ENCODE data around the gene LHX1.

LHX1 gene

DNA sequence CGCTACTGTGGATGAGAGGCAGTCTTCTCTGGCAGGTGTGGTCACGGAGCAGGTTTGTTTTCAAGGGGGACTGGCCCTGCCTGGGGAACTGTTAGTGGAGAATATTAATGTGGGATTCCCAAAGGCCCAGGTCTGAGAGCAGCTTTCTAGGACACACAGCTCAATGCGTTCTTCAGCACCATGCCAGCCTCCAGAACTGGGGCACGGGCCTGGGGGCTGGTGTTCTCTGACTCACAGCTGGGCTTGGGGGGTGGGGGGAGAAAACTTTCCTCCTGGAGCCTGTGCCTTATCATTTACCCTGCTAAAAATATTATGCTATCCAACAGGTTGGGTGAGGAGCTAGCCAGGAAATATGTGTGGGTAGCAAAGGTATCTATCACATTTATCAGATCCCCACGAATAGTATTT lies 13.5 kb upstream of the LHX1 start:
- DNase-seq, result no peak

DNA sequence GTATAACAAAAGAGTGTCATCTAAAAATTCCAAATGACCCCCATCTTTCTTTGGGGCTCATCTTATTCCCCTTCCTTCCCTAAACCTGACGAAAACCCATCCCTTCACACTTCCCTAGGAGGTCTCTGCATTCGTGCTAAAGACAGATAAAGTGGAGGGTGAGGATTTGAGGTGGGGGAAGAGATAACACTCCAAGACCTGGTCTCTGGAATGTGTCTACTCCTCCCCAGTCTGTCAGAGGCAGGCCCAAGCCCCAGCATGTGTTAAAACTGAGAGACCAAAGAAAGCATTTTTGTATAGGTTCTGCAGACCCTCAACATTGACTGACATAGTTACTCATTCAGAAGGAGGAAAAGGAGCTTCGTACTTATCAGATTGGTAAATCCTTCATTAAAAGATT lies 11.0 kb upstream of the LHX1 start:
- no peak for DNase-seq

- DNase-seq, result no peak
These were observed 10.6 kb upstream of the LHX1 start for GRCh38 chr17:36926701-36927100.

GRCh38 chr17:36928471-36929345 lies 8.6 kb upstream of the LHX1 start:
- DNase-seq, result no peak

DNA sequence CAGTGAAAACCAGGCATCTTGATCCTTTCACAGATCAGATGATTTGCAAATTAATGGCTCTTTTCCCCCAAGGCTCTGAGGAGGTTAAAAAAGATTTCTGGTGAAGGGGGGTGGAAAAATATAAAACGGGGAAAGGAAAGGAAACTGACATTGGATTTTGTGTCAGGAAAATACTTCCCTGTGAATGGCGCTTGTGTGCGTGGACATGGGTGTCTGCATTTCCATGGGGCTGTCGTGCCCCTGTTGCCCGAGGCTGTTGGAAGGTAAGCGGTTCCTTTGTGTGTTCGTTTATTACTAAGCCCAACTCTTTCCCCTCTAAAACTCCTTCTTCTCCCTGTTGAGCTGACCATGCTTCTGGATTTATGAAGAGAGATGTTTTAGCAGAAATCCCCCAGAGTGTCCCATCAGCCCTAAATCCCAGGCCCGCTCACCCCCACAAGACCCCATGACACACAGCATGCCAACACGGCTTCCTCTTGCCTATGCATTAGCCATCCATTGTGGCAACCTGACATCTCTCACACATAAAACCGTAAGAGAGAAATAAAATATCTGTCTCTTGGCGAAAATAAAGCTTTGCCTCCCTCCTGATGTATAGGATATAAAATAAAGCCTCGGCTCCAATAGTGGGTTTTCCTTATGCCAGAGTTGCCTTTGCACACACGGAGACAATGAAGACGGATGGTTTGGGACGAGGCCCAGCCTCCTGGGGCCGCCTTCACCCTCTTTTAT lies 7.3 kb upstream of the LHX1 start:
- no peak for DNase-seq

DNA sequence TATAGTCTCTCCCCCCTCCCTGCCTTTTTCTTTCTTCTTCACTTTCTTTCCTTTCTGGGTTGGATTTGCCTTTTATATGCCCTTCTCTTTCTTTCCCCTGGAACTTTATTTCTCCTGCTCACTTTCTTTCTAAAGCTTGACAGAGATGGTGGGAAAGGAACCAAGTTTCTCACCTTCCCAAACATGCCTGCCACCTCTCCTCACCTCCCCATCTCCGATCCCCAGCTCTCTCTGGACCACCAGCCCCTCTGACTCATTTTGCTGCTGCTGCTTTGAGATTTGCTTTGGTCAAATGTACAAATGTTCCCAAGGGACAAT lies 6.7 kb upstream of the LHX1 start:
- no peak for DNase-seq

- no peak for DNase-seq
These were observed 6.1 kb upstream of the LHX1 start for GRCh38 chr17:36931096-36931696.

DNA sequence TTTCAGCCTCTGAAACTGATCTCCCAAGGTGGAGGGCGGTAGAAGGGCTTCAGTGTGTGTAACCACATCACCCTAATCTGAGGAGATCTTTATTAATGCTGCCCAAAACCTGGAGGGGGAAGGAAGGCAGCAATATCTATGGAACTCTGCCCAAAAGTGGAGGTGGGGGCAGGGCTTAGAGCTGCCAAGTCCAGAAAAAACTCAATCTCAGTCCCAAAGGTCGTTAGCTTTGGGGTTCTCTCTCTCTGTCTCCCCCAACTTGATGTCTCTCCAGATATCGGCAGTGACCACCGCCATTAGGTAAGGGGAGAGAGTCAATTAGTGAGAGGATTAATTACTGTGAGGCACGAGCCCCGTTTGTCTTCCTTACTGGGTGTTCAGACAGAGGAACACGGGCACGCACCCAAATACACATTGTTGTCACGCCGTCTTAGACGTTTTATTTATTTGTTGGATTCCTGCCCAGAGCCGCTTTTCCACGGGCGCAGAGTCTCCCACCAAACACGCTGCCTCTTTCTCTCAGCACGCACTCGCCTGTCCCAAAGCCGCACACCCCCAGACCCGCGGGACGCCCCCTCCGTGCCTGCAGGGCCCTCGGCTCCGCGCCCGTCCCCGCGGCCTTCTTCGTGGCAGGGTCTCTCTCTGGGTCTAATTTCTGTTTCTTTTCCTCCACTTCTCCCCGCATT lies 5.4 kb upstream of the LHX1 start:
- DNase-seq, result no peak

DNA sequence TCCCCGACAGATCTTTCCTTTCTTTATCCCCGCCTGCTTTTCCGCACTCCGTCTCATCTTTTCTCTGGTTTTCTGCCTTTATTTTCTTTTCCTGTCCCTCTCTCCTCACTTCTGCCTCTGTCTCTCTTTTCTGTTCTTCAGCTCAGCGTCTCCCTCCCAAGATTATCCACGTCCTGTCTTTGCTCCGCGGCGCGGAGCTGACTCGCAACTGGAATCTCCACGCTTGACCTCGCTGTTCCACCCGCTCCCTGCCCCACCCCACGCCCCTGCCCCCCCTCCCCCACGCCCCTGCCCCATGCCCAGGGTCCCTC lies 4.9 kb upstream of the LHX1 start:
- DNase-seq, result no peak

DNA sequence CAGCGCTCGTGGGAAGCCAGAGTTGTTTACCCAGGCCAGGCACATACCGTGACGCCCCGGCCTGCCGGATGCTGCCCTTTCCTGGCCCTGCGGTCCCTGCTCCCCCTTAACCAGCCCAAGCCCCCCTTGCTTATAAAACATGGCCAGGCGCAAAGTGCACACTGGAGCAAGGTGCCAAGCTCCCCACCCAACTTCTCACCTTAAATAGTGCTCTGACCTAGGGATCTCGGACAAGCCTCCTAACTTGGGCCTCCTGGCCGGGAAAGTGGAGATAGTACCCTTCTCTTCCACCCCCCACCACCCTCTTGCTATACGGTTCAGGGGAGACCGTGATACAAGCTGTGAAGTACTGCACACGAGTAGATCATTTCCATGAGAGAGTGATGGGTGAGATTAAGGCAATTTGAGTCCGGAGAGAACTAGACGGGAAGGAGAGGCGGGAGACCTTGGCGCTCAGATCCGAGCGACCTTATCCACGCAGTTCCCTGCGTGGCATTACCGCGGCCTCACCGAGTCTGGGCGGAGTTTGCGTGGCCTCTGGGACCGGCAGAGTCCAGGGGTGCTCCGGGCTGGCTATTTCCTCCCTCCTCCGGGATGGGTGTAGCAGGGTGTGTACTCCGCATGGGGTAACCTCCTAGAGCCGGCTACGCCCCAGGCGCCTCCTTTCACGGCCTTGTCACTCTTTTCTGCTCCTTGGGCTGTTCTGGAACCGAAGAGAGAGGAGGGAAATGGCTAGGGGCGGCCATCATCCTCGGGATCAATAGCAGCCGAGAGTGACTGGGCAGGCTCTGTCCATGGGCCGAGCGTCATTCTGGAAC lies 4.4 kb upstream of the LHX1 start:
- no peak for DNase-seq

DNA sequence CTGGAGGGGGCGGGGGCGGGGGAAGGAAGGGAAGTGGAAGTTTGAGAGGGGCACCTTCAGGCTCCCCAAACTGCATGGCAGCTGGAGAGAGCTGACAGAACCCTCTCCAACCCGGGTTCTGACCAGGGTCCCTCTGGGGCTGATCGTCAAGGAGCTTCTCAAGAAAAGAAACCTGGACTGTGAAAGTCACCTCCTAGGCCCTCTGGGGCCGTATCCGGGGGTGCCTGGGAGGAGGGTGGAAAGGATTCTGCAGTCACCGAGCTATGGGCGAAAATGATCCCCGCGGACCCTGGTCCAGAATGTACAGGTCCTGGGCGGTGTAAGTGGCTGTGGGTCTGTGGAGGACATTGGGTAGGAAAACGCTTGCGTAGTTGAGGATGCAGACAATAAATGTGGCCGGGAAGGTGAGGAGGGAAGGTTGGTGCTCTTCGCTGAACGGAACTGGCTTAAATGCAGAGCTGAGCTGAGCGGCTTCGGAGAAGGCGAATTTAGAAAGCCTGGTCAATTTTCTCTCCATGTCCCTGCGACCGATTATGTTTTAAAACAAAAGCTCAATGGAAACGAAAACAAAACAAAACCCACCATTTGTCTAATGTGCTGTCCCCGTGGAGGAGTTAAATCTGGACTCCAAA lies 3.6 kb upstream of the LHX1 start:
- no peak for DNase-seq

- peak; percentile 32 for DNase-seq
These were observed 3.1 kb upstream of the LHX1 start for GRCh38 chr17:36934144-36934691.

DNA sequence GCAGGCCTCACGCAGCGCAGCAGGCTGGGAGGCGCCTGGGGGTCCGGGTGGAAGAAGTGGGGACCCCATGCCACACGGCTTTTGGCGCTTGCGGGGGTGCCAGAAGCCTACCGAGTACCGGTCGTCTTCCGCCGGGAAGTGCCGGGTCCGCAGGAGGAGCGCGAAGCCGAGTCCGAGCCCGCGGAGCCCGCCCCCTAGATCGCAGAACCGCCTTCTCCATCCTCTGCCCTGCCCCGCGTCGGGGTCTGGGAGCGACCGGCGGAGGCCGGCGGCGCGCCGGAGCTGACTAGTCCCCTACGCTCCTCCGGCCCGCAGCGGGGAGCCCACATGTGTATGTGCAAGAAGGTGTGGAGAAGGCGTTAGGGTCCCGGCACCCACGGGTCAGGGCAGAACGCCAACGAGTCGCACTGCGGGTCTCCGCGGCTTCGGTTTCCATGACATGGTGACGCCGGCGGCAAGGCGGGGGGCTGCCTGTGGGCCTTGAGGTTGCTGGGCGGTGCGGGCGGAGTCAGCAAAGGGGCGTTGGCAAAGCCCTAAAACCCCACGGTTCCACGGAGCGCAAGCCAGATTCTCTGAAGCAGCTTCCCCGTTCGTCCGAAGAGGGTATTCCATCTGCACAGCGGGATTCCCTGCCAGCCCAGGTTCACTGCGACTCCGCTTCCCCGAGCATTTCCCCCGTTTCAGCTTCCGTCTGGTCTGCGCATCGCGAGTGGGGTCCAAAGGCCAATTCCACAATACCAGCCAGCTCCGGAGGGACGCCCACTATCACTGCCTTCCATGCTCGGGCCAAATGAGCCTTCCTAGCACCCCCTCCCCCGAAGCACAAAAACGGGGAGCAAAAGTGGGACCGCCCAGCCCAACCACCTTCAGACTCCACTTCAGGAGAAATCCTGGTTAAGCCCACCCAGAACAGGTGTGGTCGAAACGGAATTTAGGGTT lies 2.3 kb upstream of the LHX1 start:
- DNase-seq, result peak; percentile 52

DNA sequence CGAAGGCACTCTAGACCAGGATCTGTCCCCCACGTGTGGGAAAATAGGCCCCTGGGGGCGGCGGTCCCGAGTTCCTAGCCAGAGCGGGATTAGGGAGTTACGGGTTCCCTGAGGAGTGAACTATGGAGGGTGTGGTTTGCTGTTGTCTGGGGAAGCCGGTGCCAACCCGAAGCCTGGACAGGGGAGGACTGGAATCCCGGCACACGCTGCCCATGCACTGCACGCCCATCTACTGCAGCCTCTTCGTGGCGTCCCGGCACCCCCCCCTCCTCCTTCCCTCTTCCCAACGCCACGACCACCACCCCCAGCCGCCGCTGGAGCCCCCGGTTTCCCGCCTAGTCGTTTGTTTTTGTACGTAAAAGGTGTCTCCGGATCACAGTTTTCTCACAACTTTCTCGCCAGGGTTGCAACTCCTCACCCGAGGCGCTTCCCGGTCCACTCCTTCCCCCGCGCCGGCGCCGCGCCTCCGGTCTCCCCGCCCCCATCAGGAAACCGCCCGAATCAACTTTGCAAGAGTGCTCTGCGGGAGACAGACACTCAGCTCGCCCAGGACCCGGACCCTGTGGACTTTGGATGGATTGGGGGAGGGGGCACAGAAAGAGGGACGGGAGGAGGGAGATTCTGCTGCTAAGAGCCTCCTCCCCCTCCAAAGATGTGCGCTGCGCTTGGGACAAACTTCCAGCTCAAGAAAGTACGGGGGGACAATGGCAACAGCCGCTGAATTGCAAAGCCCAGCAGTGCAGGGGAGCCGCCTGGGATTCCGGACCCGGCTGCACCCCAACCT lies 1.4 kb upstream of the LHX1 start:
- DNase-seq, result peak; percentile 37

DNA sequence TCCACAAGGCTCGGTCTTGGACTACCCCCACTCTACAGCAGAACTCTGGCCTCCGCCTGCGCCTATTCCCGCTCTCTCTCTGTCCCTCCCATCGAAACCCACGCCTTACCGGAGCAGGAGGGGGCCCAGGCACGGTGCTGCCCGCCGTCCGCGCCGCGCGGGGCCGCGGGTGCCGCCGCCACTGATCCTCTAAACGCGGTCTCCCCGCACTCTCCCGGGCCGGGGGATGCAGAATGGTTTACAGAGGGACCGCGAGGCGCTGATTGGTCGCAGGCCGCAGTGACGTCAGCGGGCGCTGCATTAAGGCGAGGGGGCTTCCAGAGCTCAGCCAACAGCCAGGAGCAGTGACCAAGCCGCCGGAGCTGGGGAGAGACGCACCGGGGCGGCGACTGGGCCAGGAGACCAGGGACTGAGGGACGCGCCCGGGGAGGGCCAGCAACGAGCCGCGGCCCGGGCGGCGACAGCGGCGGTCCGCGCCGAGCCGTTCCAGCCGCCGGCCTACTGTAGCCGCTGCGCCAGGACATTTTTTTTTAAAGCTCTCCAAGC lies 747 bp upstream of the LHX1 start:
- DNase-seq, result peak; percentile 50

GRCh38 chr17:36937959-36938565 lies 787 bp downstream of the LHX1 start:
- DNase-seq, result peak; percentile 53

DNA sequence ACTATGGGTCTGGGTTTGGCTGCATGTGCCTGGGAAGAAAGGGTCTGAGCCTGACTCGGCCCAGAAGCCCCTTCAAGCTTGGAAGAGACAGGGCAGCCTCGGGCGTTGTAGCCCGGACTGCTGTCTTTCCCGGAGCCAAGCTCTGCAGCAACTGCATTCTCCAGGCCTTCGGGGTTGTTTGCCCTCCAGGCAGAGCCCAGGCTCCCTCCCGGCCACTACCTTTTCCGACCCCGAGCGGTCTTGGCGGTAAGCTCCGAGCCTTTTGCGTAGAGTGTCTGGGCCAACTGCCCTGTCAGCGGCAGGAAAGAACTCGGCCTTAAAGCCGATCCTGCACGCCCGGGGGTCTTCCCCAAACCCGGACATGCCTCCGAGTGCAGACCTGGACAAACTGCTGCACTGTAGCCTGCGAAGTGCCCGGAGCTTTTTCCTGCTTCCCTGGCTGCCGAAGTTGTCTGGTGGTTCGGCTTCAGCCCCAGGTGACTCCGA lies 1.3 kb downstream of the LHX1 start:
- peak; percentile 37 for DNase-seq

GRCh38 chr17:36939052-36939801 lies 2.0 kb downstream of the LHX1 start:
- DNase-seq, result peak; percentile 33
